WTC11 (cell line): ENCODE measurements around the gene ZNF710.

Experiments
- GTF2I ChIP-seq: fragments of 250-450 bp; sonication (Bioruptor Pico); conservative IDR thresholded peaks from 2 replicates; pipeline ENCODE4 v1.4.0; 2021; ENCODE audit warnings: mild to moderate bottlenecking
- NFYB ChIP-seq: sonication (generic); formaldehyde crosslinking; conservative IDR thresholded peaks from 2 replicates; pipeline ENCODE4 v1.8.0; 2022; ENCODE audit warnings: low read depth, missing genetic modification reagents
- NR2C2 ChIP-seq: sonication (generic); formaldehyde crosslinking; IDR thresholded peaks from 2 replicates; pipeline ENCODE4 v1.8.0; 2022; ENCODE audit warnings: mild to moderate bottlenecking, missing genetic modification reagents
- RORB ChIP-seq: fragments of 250-450 bp; sonication (Bioruptor Pico); IDR thresholded peaks from 2 replicates; pipeline ENCODE4 v1.9.0; 2021; ENCODE audit warnings: mild to moderate bottlenecking
- SMAD3 ChIP-seq: sonication (generic); formaldehyde crosslinking; IDR thresholded peaks from 2 replicates; pipeline ENCODE4 v1.8.0; 2022; ENCODE audit warnings: missing genetic modification reagents, mild to moderate bottlenecking, borderline replicate concordance
- TEAD4 ChIP-seq: sonication (generic); formaldehyde crosslinking; IDR thresholded peaks from 2 replicates; pipeline ENCODE4 v1.8.0; 2022; ENCODE audit warnings: mild to moderate bottlenecking, missing genetic modification reagents
- TF ChIP-seq, protein P1 (sequence below): fragments of 200-600 bp; IDR thresholded peaks from 2 replicates; pipeline ENCODE4 v1.8.0; 2022; ENCODE audit warnings: antibody characterized with exemption
- TF ChIP-seq, protein P2 (sequence below): sonication (generic); formaldehyde crosslinking; IDR thresholded peaks from 2 replicates; pipeline ENCODE4 v1.8.1; 2023; ENCODE audit warnings: mild to moderate bottlenecking, missing genetic modification reagents, borderline replicate concordance
- TF ChIP-seq, protein P3 (sequence below): sonication (generic); formaldehyde crosslinking; IDR thresholded peaks from 2 replicates; pipeline ENCODE4 v1.8.1; 2023; ENCODE audit warnings: mild to moderate bottlenecking, missing genetic modification reagents, moderate library complexity
- TF ChIP-seq, protein P4 (sequence below): sonication (generic); formaldehyde crosslinking; IDR thresholded peaks from 2 replicates; pipeline ENCODE4 v1.8.1; 2022; ENCODE audit warnings: missing genetic modification reagents, borderline replicate concordance

DNA sequence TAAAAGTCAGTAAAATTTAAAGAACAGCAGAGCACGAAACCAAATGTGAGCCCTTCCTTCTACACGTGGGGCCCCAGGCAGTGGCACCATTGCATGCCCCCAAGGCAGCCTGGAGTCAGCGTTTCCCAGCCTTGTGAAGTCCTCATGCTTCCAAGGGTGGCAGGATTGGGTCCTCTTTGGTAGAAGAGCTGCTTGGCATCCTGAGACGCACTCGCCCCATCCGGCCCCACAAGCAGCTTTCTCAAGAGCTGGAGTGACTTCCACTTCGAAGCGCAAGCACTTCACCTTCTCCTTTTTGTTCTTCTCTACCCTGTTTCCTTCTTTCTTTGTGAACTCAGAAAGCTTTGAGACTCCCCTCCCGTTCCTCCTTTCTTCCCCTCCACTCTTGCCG lies 34.7 kb downstream of the ZNF710 start:
- TF ChIP-seq NR2C2 (CRISPR knock-in tag), result no peak
- TF ChIP-seq, protein P1, sequence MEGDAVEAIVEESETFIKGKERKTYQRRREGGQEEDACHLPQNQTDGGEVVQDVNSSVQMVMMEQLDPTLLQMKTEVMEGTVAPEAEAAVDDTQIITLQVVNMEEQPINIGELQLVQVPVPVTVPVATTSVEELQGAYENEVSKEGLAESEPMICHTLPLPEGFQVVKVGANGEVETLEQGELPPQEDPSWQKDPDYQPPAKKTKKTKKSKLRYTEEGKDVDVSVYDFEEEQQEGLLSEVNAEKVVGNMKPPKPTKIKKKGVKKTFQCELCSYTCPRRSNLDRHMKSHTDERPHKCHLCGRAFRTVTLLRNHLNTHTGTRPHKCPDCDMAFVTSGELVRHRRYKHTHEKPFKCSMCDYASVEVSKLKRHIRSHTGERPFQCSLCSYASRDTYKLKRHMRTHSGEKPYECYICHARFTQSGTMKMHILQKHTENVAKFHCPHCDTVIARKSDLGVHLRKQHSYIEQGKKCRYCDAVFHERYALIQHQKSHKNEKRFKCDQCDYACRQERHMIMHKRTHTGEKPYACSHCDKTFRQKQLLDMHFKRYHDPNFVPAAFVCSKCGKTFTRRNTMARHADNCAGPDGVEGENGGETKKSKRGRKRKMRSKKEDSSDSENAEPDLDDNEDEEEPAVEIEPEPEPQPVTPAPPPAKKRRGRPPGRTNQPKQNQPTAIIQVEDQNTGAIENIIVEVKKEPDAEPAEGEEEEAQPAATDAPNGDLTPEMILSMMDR, result no peak
- TF ChIP-seq TEAD4, result no peak
- TF ChIP-seq SMAD3, result no peak
- no peak for TF ChIP-seq NFYB
- TF ChIP-seq, protein P2, sequence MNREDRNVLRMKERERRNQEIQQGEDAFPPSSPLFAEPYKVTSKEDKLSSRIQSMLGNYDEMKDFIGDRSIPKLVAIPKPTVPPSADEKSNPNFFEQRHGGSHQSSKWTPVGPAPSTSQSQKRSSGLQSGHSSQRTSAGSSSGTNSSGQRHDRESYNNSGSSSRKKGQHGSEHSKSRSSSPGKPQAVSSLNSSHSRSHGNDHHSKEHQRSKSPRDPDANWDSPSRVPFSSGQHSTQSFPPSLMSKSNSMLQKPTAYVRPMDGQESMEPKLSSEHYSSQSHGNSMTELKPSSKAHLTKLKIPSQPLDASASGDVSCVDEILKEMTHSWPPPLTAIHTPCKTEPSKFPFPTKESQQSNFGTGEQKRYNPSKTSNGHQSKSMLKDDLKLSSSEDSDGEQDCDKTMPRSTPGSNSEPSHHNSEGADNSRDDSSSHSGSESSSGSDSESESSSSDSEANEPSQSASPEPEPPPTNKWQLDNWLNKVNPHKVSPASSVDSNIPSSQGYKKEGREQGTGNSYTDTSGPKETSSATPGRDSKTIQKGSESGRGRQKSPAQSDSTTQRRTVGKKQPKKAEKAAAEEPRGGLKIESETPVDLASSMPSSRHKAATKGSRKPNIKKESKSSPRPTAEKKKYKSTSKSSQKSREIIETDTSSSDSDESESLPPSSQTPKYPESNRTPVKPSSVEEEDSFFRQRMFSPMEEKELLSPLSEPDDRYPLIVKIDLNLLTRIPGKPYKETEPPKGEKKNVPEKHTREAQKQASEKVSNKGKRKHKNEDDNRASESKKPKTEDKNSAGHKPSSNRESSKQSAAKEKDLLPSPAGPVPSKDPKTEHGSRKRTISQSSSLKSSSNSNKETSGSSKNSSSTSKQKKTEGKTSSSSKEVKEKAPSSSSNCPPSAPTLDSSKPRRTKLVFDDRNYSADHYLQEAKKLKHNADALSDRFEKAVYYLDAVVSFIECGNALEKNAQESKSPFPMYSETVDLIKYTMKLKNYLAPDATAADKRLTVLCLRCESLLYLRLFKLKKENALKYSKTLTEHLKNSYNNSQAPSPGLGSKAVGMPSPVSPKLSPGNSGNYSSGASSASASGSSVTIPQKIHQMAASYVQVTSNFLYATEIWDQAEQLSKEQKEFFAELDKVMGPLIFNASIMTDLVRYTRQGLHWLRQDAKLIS (CRISPR knock-in tag), result no peak
- TF ChIP-seq, protein P3, sequence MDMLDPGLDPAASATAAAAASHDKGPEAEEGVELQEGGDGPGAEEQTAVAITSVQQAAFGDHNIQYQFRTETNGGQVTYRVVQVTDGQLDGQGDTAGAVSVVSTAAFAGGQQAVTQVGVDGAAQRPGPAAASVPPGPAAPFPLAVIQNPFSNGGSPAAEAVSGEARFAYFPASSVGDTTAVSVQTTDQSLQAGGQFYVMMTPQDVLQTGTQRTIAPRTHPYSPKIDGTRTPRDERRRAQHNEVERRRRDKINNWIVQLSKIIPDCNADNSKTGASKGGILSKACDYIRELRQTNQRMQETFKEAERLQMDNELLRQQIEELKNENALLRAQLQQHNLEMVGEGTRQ, result no peak
- TF ChIP-seq, protein P4, sequence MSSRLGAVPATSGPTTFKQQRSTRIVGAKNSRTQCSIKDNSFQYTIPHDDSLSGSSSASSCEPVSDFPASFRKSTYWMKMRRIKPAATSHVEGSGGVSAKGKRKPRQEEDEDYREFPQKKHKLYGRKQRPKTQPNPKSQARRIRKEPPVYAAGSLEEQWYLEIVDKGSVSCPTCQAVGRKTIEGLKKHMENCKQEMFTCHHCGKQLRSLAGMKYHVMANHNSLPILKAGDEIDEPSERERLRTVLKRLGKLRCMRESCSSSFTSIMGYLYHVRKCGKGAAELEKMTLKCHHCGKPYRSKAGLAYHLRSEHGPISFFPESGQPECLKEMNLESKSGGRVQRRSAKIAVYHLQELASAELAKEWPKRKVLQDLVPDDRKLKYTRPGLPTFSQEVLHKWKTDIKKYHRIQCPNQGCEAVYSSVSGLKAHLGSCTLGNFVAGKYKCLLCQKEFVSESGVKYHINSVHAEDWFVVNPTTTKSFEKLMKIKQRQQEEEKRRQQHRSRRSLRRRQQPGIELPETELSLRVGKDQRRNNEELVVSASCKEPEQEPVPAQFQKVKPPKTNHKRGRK (CRISPR knock-in tag), result no peak
- no peak for TF ChIP-seq GTF2I
- no peak for TF ChIP-seq RORB (CRISPR knock-in tag)
